Measurements from ENCODE around the gene ZNF419. TPM values are rescaled to one million over a fixed set of nuclear protein-coding genes. Genes with fewer than 3 reads are reported as not detected.
A peak's percentile ranks its signal among the peaks of the same experiment; 100 is the strongest.
"Not testable (repeated sequence)": the region's sequence is repeated elsewhere in the genome, so short reads cannot be mapped to it uniquely, and the experiment has no call there.

The ZNF419 gene
- total RNA-seq, 2 donors from 2014 or later: 11.6 to 13.1 TPM

DNA sequence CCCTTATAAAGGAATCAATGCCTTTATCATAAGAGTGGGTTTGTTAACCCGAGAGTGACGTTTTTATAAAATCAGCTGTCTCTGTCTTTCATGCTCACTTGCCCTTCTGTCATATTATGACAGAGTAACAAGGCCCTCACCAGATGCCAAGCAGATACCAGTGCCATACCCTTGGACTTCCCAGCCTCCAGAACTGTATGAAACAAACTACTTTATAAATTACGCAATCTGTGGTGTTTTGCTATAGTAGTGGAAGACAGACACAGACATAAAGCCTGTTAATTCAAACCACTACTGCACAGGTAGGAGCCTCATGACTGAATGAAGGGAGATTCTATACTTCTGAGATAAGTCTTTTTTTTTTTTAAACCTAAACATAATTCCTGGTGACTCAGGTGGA, 35.2 kb upstream of the ZNF419 start:
- DNase-seq (ENCODE audit: low spot score) (no peak), ATAC-seq (ENCODE audit: insufficient number of reproducible peaks, low FRiP score, low read depth) (no peak)
- Histone ChIP-seq H3K36me3 (no peaks in the 10 kb centered on the region), H3K27ac (no peak overlapping the region), H3K9me3 (peaks cover 51% of the 10 kb centered on the region), H3K27me3 (replicated peaks; ENCODE audit: insufficient read depth) (no peaks in the 10 kb centered on the region), H3K4me3 (no peak overlapping the region), H3K4me1 (ENCODE audit: control insufficient read depth in 1 of 2, low read depth in 2 of 2) (no peaks in the 10 kb centered on the region)
- TF ChIP-seq, protein P1, sequence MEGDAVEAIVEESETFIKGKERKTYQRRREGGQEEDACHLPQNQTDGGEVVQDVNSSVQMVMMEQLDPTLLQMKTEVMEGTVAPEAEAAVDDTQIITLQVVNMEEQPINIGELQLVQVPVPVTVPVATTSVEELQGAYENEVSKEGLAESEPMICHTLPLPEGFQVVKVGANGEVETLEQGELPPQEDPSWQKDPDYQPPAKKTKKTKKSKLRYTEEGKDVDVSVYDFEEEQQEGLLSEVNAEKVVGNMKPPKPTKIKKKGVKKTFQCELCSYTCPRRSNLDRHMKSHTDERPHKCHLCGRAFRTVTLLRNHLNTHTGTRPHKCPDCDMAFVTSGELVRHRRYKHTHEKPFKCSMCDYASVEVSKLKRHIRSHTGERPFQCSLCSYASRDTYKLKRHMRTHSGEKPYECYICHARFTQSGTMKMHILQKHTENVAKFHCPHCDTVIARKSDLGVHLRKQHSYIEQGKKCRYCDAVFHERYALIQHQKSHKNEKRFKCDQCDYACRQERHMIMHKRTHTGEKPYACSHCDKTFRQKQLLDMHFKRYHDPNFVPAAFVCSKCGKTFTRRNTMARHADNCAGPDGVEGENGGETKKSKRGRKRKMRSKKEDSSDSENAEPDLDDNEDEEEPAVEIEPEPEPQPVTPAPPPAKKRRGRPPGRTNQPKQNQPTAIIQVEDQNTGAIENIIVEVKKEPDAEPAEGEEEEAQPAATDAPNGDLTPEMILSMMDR (IDR thresholded peaks at IDR 0.05): no peak

DNA sequence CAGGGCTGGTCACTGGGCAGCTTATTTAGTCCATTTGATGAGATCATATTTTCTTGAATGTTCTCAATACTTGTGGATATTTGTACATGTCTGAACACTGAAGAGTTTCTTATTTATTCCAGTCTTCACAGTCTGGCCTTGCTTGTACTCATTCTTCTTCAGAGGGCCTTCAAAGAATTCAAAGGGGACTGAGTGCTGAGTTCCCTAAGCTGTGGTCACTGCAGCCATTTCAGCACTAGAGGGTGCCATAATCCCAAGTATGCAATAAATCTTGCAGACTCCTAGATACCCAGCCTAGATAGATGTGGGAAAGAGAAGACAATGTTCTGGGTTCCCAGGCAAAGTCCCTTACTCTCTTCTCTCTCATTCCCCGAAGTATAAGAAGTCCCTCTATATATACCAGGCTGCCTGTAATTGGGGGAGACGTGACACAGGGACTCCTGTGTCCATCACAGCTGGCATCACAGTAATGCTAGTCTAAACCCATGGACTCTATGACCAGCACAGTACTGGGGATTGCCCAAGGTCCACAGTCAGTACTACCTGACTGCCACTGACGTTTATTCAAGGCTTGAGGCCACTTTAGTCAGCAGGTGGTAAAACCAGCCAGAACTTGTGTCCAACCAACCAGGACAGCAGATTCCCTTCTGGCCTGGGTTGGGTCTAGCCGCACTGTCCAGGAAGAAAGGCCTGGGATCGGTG, 21.7 kb upstream of the ZNF419 start:
- H3K27ac ChIP-seq: no peak overlapping the region
- DNase-seq (ENCODE audit: low spot score) (no peak), ATAC-seq (ENCODE audit: insufficient number of reproducible peaks, low FRiP score, low read depth) (no peak)
- TF ChIP-seq, protein P1 (IDR thresholded peaks at IDR 0.05): no peak
- H3K36me3 ChIP-seq: peaks cover 10% of the 10 kb centered on the region
- peaks cover 74% of the 10 kb centered on the region for H3K9me3 ChIP-seq
- H3K4me1 ChIP-seq (ENCODE audit: control insufficient read depth in 1 of 2, low read depth in 2 of 2): no peaks in the 10 kb centered on the region
- H3K27me3 ChIP-seq (replicated peaks; ENCODE audit: insufficient read depth): no peaks in the 10 kb centered on the region
- H3K4me3 ChIP-seq: no peak overlapping the region

DNA sequence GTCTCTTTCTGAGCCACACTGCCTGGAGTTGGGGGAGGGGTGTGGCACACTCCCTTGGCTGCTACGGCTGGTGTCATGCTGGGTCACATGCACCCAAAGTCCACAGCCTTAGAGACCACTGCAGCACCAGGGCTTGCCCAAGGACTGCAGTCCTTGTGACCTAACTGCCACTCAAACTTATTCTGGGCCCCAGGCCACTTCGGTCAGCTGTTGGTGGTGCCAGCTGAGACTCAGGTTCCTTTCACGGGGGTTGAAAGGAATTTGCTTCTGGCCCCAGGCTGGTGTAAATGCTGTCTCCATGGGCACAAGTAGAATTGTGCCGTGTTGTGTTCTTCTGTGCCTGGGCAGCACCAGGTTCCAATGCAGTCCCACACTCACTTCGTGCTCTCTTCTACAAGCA, 21.1 kb upstream of the ZNF419 start:
- no peak for ATAC-seq (ENCODE audit: insufficient number of reproducible peaks, low FRiP score, low read depth)
- H3K36me3 ChIP-seq: peaks cover 10% of the 10 kb centered on the region

DNA sequence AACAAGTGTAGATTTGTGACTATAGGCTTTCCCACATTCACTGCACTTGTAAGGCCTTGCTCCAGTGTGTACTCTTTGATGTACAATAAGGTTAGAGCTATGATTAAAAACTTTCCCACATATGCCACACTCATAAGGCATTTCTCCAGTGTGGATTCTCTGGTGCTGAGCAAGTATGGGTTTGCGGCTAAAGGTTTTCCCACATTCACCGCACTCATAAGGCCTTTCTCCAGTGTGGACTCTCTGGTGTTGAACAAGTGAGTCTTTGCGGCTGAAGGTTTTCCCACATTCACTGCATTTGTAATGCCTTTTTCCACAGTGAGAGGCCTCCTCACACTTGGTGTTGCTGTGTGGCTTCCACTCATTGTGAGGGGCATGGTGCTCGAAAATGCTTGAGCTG, 13.9 kb upstream of the ZNF419 start:
- TF ChIP-seq, protein P1 (IDR thresholded peaks at IDR 0.05): no peak
- Histone ChIP-seq H3K9me3 (peaks cover 86% of the 10 kb centered on the region), H3K36me3 (peaks cover 29% of the 10 kb centered on the region), H3K4me3 (no peak overlapping the region), H3K27me3 (replicated peaks; ENCODE audit: insufficient read depth) (no peaks in the 10 kb centered on the region), H3K27ac (no peak overlapping the region), H3K4me1 (ENCODE audit: control insufficient read depth in 1 of 2, low read depth in 2 of 2) (no peaks in the 10 kb centered on the region)
- no peak for DNase-seq (ENCODE audit: low spot score)
- ATAC-seq (ENCODE audit: insufficient number of reproducible peaks, low FRiP score, low read depth): no peak

More for the DNA sequence above, 21.1 kb upstream of the ZNF419 start:
- Histone ChIP-seq H3K4me1 (ENCODE audit: control insufficient read depth in 1 of 2, low read depth in 2 of 2) (no peaks in the 10 kb centered on the region), H3K27me3 (replicated peaks; ENCODE audit: insufficient read depth) (no peaks in the 10 kb centered on the region), H3K9me3 (peaks cover 79% of the 10 kb centered on the region), H3K4me3 (no peak overlapping the region), H3K27ac (no peak overlapping the region)
- TF ChIP-seq, protein P1 (IDR thresholded peaks at IDR 0.05): no peak
- DNase-seq (ENCODE audit: low spot score): no peak

DNA sequence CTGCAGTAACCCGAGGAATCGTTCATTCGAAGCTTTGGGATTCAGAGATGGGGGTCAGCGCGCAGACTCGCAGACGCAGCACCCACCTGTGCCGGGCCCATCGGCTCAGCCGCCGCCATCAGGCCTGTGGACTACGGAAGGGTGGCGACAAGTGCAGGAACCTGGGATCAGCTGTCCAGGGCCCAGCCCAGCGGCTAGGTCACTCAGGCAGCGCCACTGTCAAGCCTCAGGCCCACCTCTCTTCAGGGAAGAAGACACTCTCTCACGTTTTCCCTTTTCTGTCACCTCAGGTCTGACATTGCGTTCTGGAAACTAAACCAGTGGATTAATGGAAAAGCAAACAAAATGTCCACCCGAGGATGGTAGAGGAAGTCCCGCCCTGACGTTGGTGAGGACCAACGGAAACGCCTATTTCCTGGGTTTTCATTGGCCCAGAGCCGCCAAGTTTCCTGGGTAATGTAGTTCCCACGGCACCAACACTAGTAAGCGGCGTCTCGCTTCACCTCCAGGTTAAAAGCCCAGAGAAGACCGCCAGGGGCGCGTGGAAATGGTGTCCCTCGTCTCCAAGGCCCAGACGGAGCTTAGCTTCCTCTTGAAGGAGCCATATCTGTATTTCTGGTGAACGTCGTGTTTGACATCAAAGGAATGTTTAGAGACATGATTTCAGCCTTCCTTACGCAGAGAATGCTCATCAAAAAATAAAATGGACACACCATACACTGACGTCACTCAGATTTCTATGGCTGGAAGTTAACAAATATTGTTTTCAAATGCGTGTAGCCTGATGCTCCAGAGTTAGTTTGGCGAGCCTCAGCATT, 10.2 kb upstream of the ZNF419 start, which contains the start of gene ZNF772:
ZNF772 (minus strand) TSS at position 376 of the 818 bp plus-strand sequence; CDS start at position 119, 257 bp downstream.
- H3K27ac ChIP-seq: peak within 1 kb of the TSS; percentile 13 to 20
- H3K36me3 ChIP-seq: peaks cover 25% of the 10 kb centered on the region
- peaks cover 48% of the 10 kb centered on the region for H3K9me3 ChIP-seq
- DNase-seq (ENCODE audit: low spot score) (peak; percentile 59), ATAC-seq (ENCODE audit: insufficient number of reproducible peaks, low FRiP score, low read depth) (peak; percentile 61)
- peak within 1 kb of the TSS; percentile 73 for H3K4me3 ChIP-seq
- TF ChIP-seq, protein P1 (IDR thresholded peaks at IDR 0.05): peak; percentile 55
- no peaks in the 10 kb centered on the region for H3K4me1 ChIP-seq (ENCODE audit: control insufficient read depth in 1 of 2, low read depth in 2 of 2)
- H3K27me3 ChIP-seq (replicated peaks; ENCODE audit: insufficient read depth): no peaks in the 10 kb centered on the region

DNA sequence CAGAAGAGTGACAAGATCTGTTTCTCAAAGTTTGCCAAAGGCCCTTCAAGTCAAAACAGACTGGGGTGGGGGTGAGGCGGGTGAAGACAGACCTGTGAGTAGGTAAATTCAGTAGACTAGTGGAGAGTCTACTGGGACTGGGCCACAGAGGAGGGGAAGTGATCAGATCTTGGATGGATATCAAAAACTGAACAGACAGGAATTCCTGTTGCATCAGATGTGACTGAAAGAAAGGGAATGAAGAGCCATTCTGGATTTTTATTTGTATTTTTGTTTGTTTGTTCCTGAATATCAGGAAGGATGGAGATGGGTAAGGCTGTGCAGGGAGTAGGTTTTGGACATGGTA, 722 bp downstream of the ZNF419 start:
- H3K4me1 ChIP-seq (ENCODE audit: control insufficient read depth in 1 of 2, low read depth in 2 of 2); ATAC-seq (ENCODE audit: insufficient number of reproducible peaks, low FRiP score, low read depth); DNase-seq (ENCODE audit: low spot score); H3K27ac ChIP-seq; H3K27me3 ChIP-seq (replicated peaks; ENCODE audit: insufficient read depth): not testable (repeated sequence)
- H3K9me3 ChIP-seq: peaks cover 15% of the 10 kb centered on the region
- peaks cover 31% of the 10 kb centered on the region for H3K36me3 ChIP-seq
- peak overlapping the region; percentile 89 for H3K4me3 ChIP-seq

DNA sequence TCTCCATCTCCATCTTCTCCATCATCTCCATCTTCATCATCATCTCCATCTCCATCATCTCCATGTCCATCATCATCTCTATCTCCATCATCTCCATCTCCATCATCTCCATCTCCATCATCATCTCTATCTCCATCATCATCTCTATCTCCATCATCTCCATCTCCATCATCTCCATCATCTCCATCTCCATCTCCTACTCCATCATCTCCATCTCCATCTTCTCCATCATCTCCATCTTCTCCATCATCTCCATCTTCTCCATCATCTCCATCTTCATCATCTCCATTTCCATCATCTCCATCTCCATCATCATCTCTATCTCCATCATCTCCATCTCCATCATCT, 11.8 kb downstream of the ZNF419 start:
- peaks cover 36% of the 10 kb centered on the region for H3K9me3 ChIP-seq
- H3K4me1 ChIP-seq (ENCODE audit: control insufficient read depth in 1 of 2, low read depth in 2 of 2); H3K27me3 ChIP-seq (replicated peaks; ENCODE audit: insufficient read depth); H3K27ac ChIP-seq; ATAC-seq (ENCODE audit: insufficient number of reproducible peaks, low FRiP score, low read depth); DNase-seq (ENCODE audit: low spot score): not testable (repeated sequence)
- peak overlapping the region; percentile 84 for H3K4me3 ChIP-seq
- H3K36me3 ChIP-seq: peaks cover 12% of the 10 kb centered on the region

Data from thoracic aorta (tissue), 2 donors.